Peyer's patch (tissue), 4 donors: ENCODE results near the gene SPINK4.

ENCODE experiments used
- CTCF ChIP-seq, 6 experiments: fragments of 450-650 bp in 4 of 6; fragments of 200-600 bp in 2 of 6; sonication (generic) in 1 of 6; IDR thresholded peaks; one replicate each; pipeline ENCODE4 v1.5.1; 2017 to 2019; ENCODE audit warnings: antibody characterized with exemption in 6 of 6, mild to moderate bottlenecking in 3 of 6, moderate library complexity in 1 of 6
- POLR2A ChIP-seq, 2 donors: fragments of 450-650 bp; IDR thresholded peaks; one replicate each; pipeline ENCODE4 v1.5.1; 2017; ENCODE audit warnings: antibody characterized with exemption in 2 of 2, mild to moderate bottlenecking in 2 of 2, moderate library complexity in 2 of 2

- no peak for TF ChIP-seq CTCF (IDR thresholded peaks at IDR 0.05)
- TF ChIP-seq POLR2A (IDR thresholded peaks at IDR 0.05) = no peak
Measured at GRCh38 chr9:33293782-33294181, 53.8 kb downstream of the SPINK4 start.
